ENCODE results near the gene CEP131.

The CEP131 gene

DNA sequence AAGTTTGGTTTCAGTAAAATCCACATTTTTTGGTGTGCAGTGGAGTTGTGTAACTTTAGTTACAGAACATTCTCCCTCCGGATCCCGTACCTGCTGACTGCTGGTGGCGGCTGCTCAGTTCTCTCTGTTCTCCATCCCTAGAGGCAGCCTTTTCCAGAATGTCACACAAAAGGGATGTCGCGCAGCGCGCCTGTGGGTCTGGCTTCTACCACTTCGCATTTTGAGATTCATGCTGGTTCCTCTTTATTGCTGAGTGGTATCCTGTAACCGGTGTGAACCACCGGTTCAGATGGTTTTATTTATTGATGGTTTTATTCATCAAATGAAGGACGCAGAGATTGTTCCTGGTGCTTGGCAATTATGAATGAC, 981 bp upstream of the CEP131 start:
- DNase-seq (ENCODE audit: low read depth) = no peak

DNA sequence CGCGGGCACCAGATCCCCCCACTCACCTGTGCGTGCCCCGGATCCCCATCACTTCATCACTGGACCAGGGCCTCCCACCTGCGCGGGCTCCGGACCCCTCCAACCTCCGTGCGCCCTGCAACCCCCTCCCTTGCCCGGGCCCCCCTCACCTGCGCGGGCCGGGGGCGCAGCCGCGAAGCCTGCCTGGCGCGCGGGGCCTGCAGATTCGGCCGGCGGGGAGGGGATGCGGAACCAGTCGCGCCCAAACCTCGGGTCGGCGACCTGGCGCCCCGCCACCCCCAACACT, 202 bp downstream of the CEP131 start:
- DNase-seq (ENCODE audit: low read depth) = no peak

GRCh38 chr17:81221842-81222619, 734 bp downstream of the CEP131 start:
- no peak for DNase-seq (ENCODE audit: low read depth)

- DNase-seq (ENCODE audit: low read depth) = no peak
These were observed 1.4 kb downstream of the CEP131 start for GRCh38 chr17:81221371-81221841.

DNA sequence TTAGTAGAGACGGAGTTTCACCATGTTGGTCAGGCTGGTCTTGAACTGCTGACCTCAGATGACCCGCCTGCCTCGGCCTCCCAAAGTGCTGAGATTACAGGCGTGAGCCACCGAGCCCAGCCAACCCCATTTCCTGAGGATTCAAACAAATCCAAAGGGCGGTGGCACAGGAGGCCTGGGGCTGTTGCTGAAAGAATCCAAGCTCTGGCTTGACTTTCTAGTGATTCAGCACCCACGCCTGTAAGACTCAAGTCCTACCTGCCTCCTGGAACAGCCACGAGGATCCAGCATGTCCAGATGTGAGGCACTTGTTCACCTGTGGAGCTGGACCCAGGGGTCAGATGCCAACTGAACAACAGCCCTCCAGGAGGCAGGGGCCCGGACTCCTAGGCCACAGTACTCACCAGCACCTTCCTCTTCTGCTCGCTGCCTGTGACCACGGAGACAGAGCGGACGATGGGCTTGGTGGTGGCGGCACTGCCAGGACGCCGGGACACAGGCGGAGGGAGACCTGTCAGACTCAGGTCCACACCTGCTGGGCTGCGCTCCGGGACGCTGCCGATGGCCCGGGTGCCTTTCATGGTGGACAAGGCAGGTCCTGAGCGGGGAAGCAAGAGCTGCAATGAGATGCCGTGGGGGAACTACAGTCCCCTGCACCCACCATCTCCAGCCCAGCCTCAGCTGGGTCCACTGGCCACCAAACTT, 3.1 kb downstream of the CEP131 start:
- DNase-seq (ENCODE audit: low read depth) = no peak

GRCh38 chr17:81218991-81219390, 3.8 kb downstream of the CEP131 start:
- no peak for DNase-seq (ENCODE audit: low read depth)

- no peak for DNase-seq (ENCODE audit: low read depth)
These were observed 4.3 kb downstream of the CEP131 start for GRCh38 chr17:81218459-81218858.

DNA sequence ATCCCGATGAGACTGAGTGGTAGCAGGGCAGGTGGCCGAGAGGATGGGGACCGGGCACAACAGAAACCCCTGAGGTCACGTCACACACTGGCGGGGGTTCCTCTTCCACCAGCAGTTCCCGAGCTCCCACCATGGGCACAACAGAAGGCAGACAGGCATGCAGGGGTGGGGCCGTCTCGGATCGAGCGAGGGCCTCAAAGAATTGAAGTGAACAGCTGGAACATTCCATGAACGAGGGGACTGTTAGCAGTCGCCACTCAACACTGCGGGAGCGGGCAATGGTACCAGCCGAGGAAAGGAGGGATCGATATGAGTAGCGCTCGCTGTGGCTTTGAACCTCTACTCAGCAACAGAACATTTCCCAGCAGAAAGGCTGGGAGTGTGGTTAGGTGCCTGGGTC, 5.3 kb downstream of the CEP131 start:
- no peak for DNase-seq (ENCODE audit: low read depth)

DNA sequence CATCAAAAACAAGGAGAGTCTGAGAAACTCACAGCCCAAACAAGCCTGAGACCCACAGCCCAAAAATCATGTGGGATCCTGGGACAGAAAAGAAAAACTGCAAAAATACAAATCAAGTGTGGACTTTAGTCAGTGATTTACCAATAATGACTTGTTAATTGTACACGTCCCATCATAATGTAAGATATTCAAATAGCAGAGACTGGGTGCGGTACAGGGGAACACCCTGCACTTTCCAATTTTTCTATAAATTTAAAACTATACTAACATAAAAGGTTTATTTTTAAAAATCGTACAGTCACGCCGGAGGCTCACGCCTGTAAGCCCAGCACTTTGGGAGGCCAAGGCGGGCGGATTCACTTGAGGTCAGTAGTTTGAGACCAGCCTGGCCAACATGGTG, 8.8 kb downstream of the CEP131 start:
- DNase-seq (ENCODE audit: low read depth) = no peak

DNA sequence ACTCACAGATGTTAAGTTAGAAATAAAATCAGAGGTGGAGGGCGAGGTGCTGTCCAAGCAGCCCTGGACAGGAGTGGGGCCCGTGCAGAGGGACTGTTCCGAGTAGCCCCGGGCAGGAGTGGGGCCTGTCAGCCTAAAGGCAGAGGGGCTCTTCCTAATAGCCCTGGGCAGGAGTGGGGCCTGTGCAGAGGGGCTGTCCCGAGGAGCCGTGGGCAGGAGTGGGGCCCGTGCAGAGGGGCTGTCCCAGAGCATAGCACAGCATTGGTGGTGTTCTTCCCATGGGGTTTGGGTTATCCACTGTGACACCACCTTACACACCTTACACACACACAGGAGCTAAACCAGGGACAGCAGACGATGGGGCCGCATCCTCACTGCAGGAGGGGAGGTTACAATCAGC, 10.4 kb downstream of the CEP131 start:
- DNase-seq (ENCODE audit: low read depth) = no peak

- DNase-seq (ENCODE audit: low read depth) = no peak
These were observed 11.9 kb downstream of the CEP131 start for GRCh38 chr17:81210868-81211267.

- DNase-seq (ENCODE audit: low read depth) = no peak
These were observed 12.3 kb downstream of the CEP131 start for GRCh38 chr17:81210466-81210865.

DNA sequence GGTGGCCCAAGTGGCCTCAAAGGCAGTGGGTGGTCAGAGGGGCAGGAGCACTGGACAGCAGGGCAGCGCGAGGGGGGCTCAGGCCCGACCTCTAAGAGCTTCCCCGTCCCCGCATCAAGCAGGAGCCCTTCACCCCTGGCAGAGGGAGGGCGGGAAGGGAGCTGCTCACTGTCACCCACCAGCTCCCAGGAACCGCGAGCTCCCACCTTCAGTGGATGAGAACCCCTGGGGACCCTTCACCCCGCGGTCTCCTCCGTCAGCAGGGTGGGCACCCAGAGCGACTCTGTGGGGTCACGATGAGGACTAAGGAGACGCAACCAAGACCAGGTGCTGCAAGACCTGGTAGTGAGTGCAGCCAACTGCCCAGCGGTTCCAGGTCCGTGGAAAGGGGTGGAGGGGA, 13.6 kb downstream of the CEP131 start:
- no peak for DNase-seq (ENCODE audit: low read depth)

- DNase-seq (ENCODE audit: low read depth) = no peak
These were observed 14.1 kb downstream of the CEP131 start for GRCh38 chr17:81208651-81209050.

DNA sequence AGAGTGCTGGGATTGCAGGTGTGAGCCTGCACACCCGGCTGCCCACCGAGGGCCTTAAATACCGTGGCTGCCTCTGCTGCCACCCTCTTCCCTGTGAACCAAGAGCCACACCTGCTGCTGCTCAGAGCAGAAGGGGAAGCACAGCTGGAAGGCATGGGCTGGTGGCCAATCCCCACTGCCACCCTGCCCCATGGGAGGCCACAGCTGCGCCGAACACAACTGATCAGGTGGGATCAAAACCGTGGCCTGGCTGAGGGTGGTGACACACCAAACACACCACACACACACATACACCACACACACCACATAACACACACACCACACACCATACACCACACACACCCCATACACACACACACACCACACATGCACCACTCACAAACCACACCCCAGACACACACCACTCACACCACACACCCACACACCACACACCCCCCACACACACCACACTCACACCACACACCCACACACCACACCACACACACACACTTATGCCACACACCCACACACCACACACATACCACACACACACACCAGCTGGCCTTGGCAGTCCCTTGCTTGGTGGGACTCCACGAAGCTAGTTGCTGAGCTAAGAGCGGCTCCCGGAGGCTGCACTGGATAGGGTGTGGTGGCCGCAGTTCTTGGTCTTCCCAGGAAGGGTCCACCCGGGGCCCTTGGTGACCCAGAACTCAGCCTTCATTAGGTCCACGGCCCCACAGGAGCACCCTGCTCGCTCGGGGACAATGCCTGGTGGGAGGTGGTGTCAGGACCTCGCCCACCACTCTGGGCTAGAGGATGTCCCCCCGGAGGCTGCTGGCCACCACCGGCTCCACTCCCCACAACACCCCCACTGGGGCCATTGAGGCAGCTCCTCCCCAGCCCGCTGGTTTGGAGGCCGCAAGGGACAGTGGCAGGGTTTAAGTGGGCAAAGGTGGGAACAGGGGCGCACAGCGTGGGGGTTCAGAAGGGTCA, 14.9 kb downstream of the CEP131 start:
- DNase-seq (ENCODE audit: low read depth) = no peak

GRCh38 chr17:81206657-81207056, 16.1 kb downstream of the CEP131 start:
- DNase-seq (ENCODE audit: low read depth) = no peak

- no peak for DNase-seq (ENCODE audit: low read depth)
These were observed 16.6 kb downstream of the CEP131 start for GRCh38 chr17:81206166-81206565.

DNA sequence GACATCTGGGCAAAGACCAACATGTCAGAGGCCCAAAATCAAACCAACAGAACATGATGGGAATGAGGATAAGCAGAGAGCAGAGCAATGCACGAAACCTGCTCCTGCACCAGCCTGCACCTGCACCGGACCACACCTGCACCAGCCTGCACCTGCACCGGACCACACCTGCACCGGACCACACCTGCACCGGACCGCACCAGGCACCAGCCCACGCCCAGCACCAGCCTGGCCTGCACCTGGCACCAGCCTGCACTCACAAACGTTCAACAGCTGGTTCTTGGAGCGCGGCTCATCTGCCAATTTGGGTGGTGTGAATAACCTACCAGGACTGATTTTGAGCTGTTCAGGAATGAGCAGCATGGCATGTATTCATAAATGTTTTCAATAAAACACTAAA, 18.2 kb downstream of the CEP131 start:
- DNase-seq (ENCODE audit: low read depth) = no peak

- no peak for DNase-seq (ENCODE audit: low read depth)
These were observed 19.6 kb downstream of the CEP131 start for GRCh38 chr17:81203136-81203535.

- DNase-seq (ENCODE audit: low read depth) = no peak
These were observed 20.4 kb downstream of the CEP131 start for GRCh38 chr17:81202318-81202717.

DNA sequence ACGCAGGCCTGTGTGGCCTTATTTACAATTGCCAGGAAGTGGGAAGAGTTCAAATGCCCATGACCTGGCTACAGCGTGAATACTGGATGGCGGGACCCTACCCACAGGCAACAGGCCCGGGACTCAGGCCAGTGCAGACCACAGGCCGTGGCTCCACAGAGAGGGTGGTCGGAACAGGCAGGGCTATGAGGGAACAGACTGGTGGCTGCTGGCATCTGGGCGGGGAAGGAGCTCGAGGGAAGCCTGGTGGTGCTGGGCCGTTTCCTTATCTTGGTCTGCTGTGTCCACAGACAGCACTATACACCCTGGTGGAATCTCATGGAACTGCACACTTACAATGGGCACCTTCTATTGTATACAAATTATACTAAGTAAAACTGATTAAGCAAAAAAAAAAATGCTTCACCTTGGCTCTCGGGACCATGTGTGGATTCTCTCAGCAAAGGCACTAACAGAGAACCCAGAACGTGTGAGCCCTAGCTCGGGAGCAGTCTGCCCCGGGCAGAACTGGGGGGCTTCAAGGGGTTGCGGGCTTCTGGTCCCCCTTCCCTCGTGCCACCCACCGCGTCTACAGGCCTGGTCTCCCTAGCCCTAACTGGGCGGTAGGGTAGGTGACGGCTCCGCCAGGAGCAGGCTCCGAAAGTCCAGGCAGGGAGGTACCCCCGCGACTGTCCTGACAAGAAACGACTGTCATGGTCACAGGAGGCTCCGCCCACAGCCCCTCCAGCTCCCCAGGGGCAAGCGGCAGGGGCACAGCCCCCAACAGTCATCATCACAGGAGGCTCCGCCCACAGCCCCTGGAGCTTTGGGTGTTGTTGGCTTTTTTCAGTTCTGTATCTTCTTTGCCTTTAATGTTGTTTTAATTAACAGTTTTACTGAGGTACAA, 21.8 kb downstream of the CEP131 start:
- DNase-seq (ENCODE audit: low read depth) = peak; percentile 44

DNA sequence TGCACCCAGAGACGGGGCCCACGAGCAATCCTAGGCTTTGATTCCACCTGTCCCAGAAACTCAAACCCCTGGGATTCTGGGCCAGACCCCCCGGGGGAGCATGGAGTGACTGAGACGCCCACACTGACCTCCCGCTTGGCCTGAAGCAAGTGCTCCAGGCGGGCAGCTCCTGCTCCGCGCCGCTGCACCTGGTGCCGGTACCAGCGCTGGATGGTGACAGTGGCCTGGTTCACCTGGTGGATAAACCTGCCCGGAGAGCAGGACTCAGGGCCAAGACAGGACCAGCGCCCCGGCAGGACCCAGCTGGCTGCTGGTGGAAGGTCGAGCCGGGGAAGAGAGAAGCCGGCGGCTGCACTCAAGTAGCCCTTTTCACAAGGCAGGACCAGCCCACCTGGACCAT, 22.6 kb downstream of the CEP131 start:
- DNase-seq (ENCODE audit: low read depth) = no peak
